Large intestine (tissue), 3 donors: ENCODE measurements around the gene GNAS-AS1. TPM values are rescaled to one million over a fixed set of nuclear protein-coding genes. Genes with fewer than 3 reads are reported as not detected.
"Not testable (repeated sequence)": the region's sequence is repeated elsewhere in the genome, so short reads cannot be mapped to it uniquely, and the experiment has no call there.

Source experiments
- DNase-seq, 2 donors: peaks; one replicate each; pipeline versions ENCODE4 v3.0.0 to v3.0.0-alpha.2; 2013
- H3K27ac ChIP-seq: one replicate; pipeline ENCODE4 v1.5.1; 2013; ENCODE audit warnings: low read length
- H3K27me3 ChIP-seq: 2 replicates; pipeline ENCODE4 v1.6.1; 2013; ENCODE audit warnings: low read length; ENCODE audit not compliant: control insufficient read depth, insufficient read depth
- H3K36me3 ChIP-seq: 2 replicates; pipeline ENCODE4 v1.6.1; 2013; ENCODE audit warnings: low read length; ENCODE audit not compliant: control insufficient read depth, insufficient read depth
- H3K4me1 ChIP-seq: one replicate; pipeline ENCODE4 v1.6.1; 2013; ENCODE audit warnings: low read length; ENCODE audit not compliant: control insufficient read depth, insufficient read depth
- H3K4me3 ChIP-seq: one replicate; pipeline ENCODE4 v1.5.1; 2013; ENCODE audit warnings: low read length
- H3K9me3 ChIP-seq: one replicate; pipeline ENCODE4 v1.6.1; 2013; ENCODE audit warnings: mild to moderate bottlenecking, low read depth, low read length, moderate library complexity; ENCODE audit not compliant: control insufficient read depth
- WGBS: methylation state at CpG from one replicate; pipeline ENCODE4 v1.1.5; 2013; ENCODE audit warnings: low lambda C conversion rate; ENCODE audit not compliant: insufficient coverage; 5-methylcytosine and 5-hydroxymethylcytosine counted together
- polyA plus RNA-seq: library from polyadenylated mRNA; unstranded; fragments of 120-200 nt; gene quantifications from one replicate; pipeline ENCODE4 v1.2.1, GENCODE V29; 2013

Gene GNAS-AS1
- polyA plus RNA-seq, 1 donor: 0.40 TPM

GRCh38 chr20:58833921-58834320, 16.8 kb downstream of the GNAS-AS1 start:
- WGBS: no CpG with 5 or more reads among the region's 10 CpGs
- peaks cover 14% of the 10 kb centered on the region for H3K27me3 ChIP-seq
- no peaks in the 10 kb centered on the region for H3K9me3 ChIP-seq
- H3K27ac ChIP-seq: no peak overlapping the region
- H3K36me3 ChIP-seq: no peaks in the 10 kb centered on the region
- no peak for DNase-seq
- H3K4me3 ChIP-seq: no peak overlapping the region
- H3K4me1 ChIP-seq: no peaks in the 10 kb centered on the region

- WGBS: no CpG with 5 or more reads among the region's 4 CpGs
- no peaks in the 10 kb centered on the region for H3K9me3 ChIP-seq
- H3K4me1 ChIP-seq: no peaks in the 10 kb centered on the region
These were observed 18.2 kb downstream of the GNAS-AS1 start for GRCh38 chr20:58832457-58832856.

GRCh38 chr20:58829531-58829941, 21.2 kb downstream of the GNAS-AS1 start:
- Histone ChIP-seq H3K27me3 (peaks cover 5% of the 10 kb centered on the region), H3K4me3 (no peak overlapping the region), H3K9me3 (no peaks in the 10 kb centered on the region), H3K36me3 (no peaks in the 10 kb centered on the region), H3K4me1 (no peaks in the 10 kb centered on the region), H3K27ac (no peak overlapping the region)
- WGBS: no CpG with 5 or more reads among the region's 6 CpGs
- peak in 1 of 2 donors; percentile 8 for DNase-seq

More at GRCh38 chr20:58832457-58832856, 18.2 kb downstream of the GNAS-AS1 start:
- no peak for DNase-seq
- Histone ChIP-seq H3K4me3 (no peak overlapping the region), H3K27ac (no peak overlapping the region), H3K27me3 (peaks cover 9% of the 10 kb centered on the region), H3K36me3 (no peaks in the 10 kb centered on the region)

GRCh38 chr20:58828804-58829203, 21.9 kb downstream of the GNAS-AS1 start:
- DNase-seq, H3K4me3 ChIP-seq, H3K27me3 ChIP-seq, H3K36me3 ChIP-seq, H3K27ac ChIP-seq, H3K4me1 ChIP-seq, H3K9me3 ChIP-seq: not testable (repeated sequence)
- WGBS: no CpG with 5 or more reads among the region's 5 CpGs

GRCh38 chr20:58828136-58828535, 22.6 kb downstream of the GNAS-AS1 start:
- H3K27me3 ChIP-seq: no peaks in the 10 kb centered on the region
- H3K36me3 ChIP-seq: no peaks in the 10 kb centered on the region
- no CpG with 5 or more reads among the region's 2 CpGs for WGBS
- no peak for DNase-seq
- H3K4me1 ChIP-seq: no peaks in the 10 kb centered on the region
- no peaks in the 10 kb centered on the region for H3K9me3 ChIP-seq
- no peak overlapping the region for H3K27ac ChIP-seq
- H3K4me3 ChIP-seq: no peak overlapping the region

GRCh38 chr20:58826271-58826670, 24.4 kb downstream of the GNAS-AS1 start:
- no CpG with 5 or more reads among the region's 5 CpGs for WGBS
- no peak for DNase-seq
- no peaks in the 10 kb centered on the region for H3K9me3 ChIP-seq
- H3K27me3 ChIP-seq: no peaks in the 10 kb centered on the region
- no peak overlapping the region for H3K4me3 ChIP-seq
- no peaks in the 10 kb centered on the region for H3K36me3 ChIP-seq
- H3K27ac ChIP-seq: no peak overlapping the region
- H3K4me1 ChIP-seq: no peaks in the 10 kb centered on the region

GRCh38 chr20:58825450-58825849, 25.3 kb downstream of the GNAS-AS1 start:
- Histone ChIP-seq H3K36me3 (no peaks in the 10 kb centered on the region), H3K27me3 (no peaks in the 10 kb centered on the region), H3K27ac (no peak overlapping the region), H3K9me3 (peaks cover 3% of the 10 kb centered on the region), H3K4me3 (no peak overlapping the region), H3K4me1 (no peaks in the 10 kb centered on the region)
- DNase-seq: no peak
- WGBS: 91% methylated on average over 3 of the region's 6 CpGs

GRCh38 chr20:58824843-58825242, 25.9 kb downstream of the GNAS-AS1 start:
- no peaks in the 10 kb centered on the region for H3K36me3 ChIP-seq
- H3K9me3 ChIP-seq: peaks cover 3% of the 10 kb centered on the region
- no peaks in the 10 kb centered on the region for H3K4me1 ChIP-seq
- WGBS: no CpG with 5 or more reads among the region's 8 CpGs
- H3K27me3 ChIP-seq: no peaks in the 10 kb centered on the region
- no peak overlapping the region for H3K4me3 ChIP-seq
- no peak for DNase-seq
- no peak overlapping the region for H3K27ac ChIP-seq

GRCh38 chr20:58822748-58823730, 27.7 kb downstream of the GNAS-AS1 start:
- WGBS: no CpG with 5 or more reads among the region's 26 CpGs
- H3K9me3 ChIP-seq: peaks cover 3% of the 10 kb centered on the region
- no peak for DNase-seq

GRCh38 chr20:58822149-58822548, 28.6 kb downstream of the GNAS-AS1 start:
- no peak overlapping the region for H3K4me3 ChIP-seq
- no peak overlapping the region for H3K27ac ChIP-seq
- H3K4me1 ChIP-seq: no peaks in the 10 kb centered on the region
- H3K27me3 ChIP-seq: no peaks in the 10 kb centered on the region
- H3K36me3 ChIP-seq: no peaks in the 10 kb centered on the region
- no CpG with 5 or more reads among the region's 8 CpGs for whole genome bisulfite sequencing
- H3K9me3 ChIP-seq: peaks cover 3% of the 10 kb centered on the region
- DNase-seq: no peak

More at GRCh38 chr20:58822748-58823730, 27.7 kb downstream of the GNAS-AS1 start:
- no peak overlapping the region for H3K4me3 ChIP-seq
- no peak overlapping the region for H3K27ac ChIP-seq
- H3K4me1 ChIP-seq: no peaks in the 10 kb centered on the region
- H3K27me3 ChIP-seq: no peaks in the 10 kb centered on the region
- no peaks in the 10 kb centered on the region for H3K36me3 ChIP-seq
